GM23338 (cell line): Measurements from ENCODE around the gene SF3A1. TPM values are rescaled to one million over a fixed set of nuclear protein-coding genes. Genes with fewer than 3 reads are reported as not detected.

Experiments used
- ATAC-seq: fragments of 200-7000 bp; cut with Tn5 transposase; 3 replicates; pipeline ENCODE4 v1.9.1; 2020
- DNase-seq: peaks from one replicate; pipeline ENCODE4 v3.0.0-alpha.2; 2015; ENCODE audit warnings: low spot score
- H2AFZ ChIP-seq: fragments of 200-600 bp; sonication (generic); 2 replicates; pipeline ENCODE4 v1.8.0; 2016; ENCODE audit warnings: antibody characterized with exemption, mild to moderate bottlenecking, moderate library complexity
- H3F3A ChIP-seq: fragments of 200-600 bp; sonication (generic); replicated peaks from 2 replicates; pipeline ENCODE4 v1.8.0; 2017; ENCODE audit warnings: antibody characterized with exemption, mixed run types, low read depth
- H3K27ac ChIP-seq: fragments of 200-600 bp; sonication (generic); 2 replicates; pipeline ENCODE4 v1.6.1; 2016; ENCODE audit warnings: low read depth
- H3K27me3 ChIP-seq: fragments of 200-600 bp; sonication (generic); 2 replicates; pipeline ENCODE4 v1.8.0; 2016; ENCODE audit warnings: mild to moderate bottlenecking, mixed run types, moderate library complexity; ENCODE audit not compliant: insufficient read depth
- H3K36me3 ChIP-seq: fragments of 200-600 bp; sonication (generic); 2 replicates; pipeline ENCODE4 v1.8.0; 2016; ENCODE audit warnings: mild to moderate bottlenecking; ENCODE audit not compliant: insufficient read depth
- H3K4me1 ChIP-seq: fragments of 200-600 bp; sonication (generic); 2 replicates; pipeline ENCODE4 v1.8.0; 2016; ENCODE audit warnings: mild to moderate bottlenecking, moderate library complexity; ENCODE audit not compliant: insufficient read depth
- H3K4me2 ChIP-seq: fragments of 200-600 bp; sonication (generic); 2 replicates; pipeline ENCODE4 v1.7.1; 2017; ENCODE audit warnings: mixed run types
- H3K4me3 ChIP-seq: fragments of 200-600 bp; sonication (generic); 2 replicates; pipeline ENCODE4 v1.6.1; 2016; ENCODE audit warnings: mixed run types
- H3K79me2 ChIP-seq: fragments of 200-600 bp; sonication (generic); replicated peaks from 2 replicates; pipeline ENCODE4 v1.8.0; 2017; ENCODE audit warnings: mild to moderate bottlenecking; ENCODE audit not compliant: insufficient read depth
- H3K9me2 ChIP-seq: fragments of 200-600 bp; sonication (generic); 2 replicates; pipeline ENCODE4 v1.8.0; 2017; ENCODE audit not compliant: insufficient read depth
- H4K20me1 ChIP-seq: fragments of 200-600 bp; sonication (generic); replicated peaks from 2 replicates; pipeline ENCODE4 v1.8.0; 2017; ENCODE audit warnings: mild to moderate bottlenecking; ENCODE audit not compliant: insufficient read depth
- H3K27ac Mint-ChIP-seq: 2 replicates; pipeline ENCODE4 v1.8.0; 2020; ENCODE audit warnings: inconsistent platforms, mild to moderate bottlenecking, moderate library complexity, mixed read lengths
- H3K27me3 Mint-ChIP-seq: 3 replicates; pipeline ENCODE4 v1.8.0; 2022; ENCODE audit warnings: low read depth, mild to moderate bottlenecking, moderate library complexity, mixed read lengths, inconsistent platforms; ENCODE audit not compliant: insufficient read depth, poor library complexity
- H3K36me3 Mint-ChIP-seq: 3 replicates; pipeline ENCODE4 v1.8.0; 2021; ENCODE audit warnings: low read depth, mild to moderate bottlenecking, inconsistent platforms, moderate library complexity, mixed read lengths
- H3K4me1 Mint-ChIP-seq: 3 replicates; pipeline ENCODE4 v1.8.0; 2020; ENCODE audit warnings: mild to moderate bottlenecking, inconsistent platforms, mixed read lengths
- H3K4me3 Mint-ChIP-seq: 3 replicates; pipeline ENCODE4 v1.8.0; 2021; ENCODE audit warnings: moderate library complexity, mild to moderate bottlenecking, inconsistent platforms, mixed read lengths
- H3K9me3 Mint-ChIP-seq: 3 replicates; pipeline ENCODE4 v1.8.0; 2020; ENCODE audit warnings: moderate library complexity, mild to moderate bottlenecking, inconsistent platforms, mixed read lengths
- CREB1 ChIP-seq: fragments of 250-450 bp; sonication (Bioruptor Pico); IDR thresholded peaks from 2 replicates; pipeline ENCODE4 v1.5.0; 2020; ENCODE audit warnings: low read depth, mild to moderate bottlenecking, moderate library complexity
- EZH2 ChIP-seq: fragments of 200-600 bp; sonication (generic); IDR thresholded peaks from one replicate; pipeline ENCODE4 v1.8.0; 2017; ENCODE audit warnings: antibody characterized with exemption, mild to moderate bottlenecking, low read depth; ENCODE audit not compliant: unreplicated experiment
- EZH2phosphoT487 ChIP-seq: fragments of 200-600 bp; sonication (generic); IDR thresholded peaks from one replicate; pipeline ENCODE4 v1.8.1; 2018; ENCODE audit warnings: antibody characterized with exemption; ENCODE audit not compliant: unreplicated experiment
- JUNB ChIP-seq: IDR thresholded peaks from one replicate; pipeline ENCODE4 v1.6.1; 2016; ENCODE audit warnings: antibody characterized with exemption; ENCODE audit not compliant: unreplicated experiment
- NANOG ChIP-seq: IDR thresholded peaks from 2 replicates; pipeline ENCODE4 v1.6.1; 2016; ENCODE audit warnings: antibody characterized with exemption, borderline replicate concordance
- POLR2AphosphoS5 ChIP-seq: IDR thresholded peaks from 2 replicates; pipeline ENCODE4 v1.6.1; 2016; ENCODE audit warnings: antibody characterized with exemption, low read depth
- ZNF114 ChIP-seq: fragments of 250-450 bp; sonication (Bioruptor Pico); IDR thresholded peaks from 2 replicates; pipeline ENCODE4 v1.5.0; 2020; ENCODE audit warnings: mild to moderate bottlenecking, moderate library complexity
- ZNF331 ChIP-seq: fragments of 250-450 bp; sonication (Bioruptor Pico); IDR thresholded peaks from 2 replicates; pipeline ENCODE4 v1.5.0; 2020; ENCODE audit warnings: low read depth, mild to moderate bottlenecking, moderate library complexity
- polyA plus RNA-seq: library from polyadenylated mRNA; unstranded; fragments of >200 nt; fragmentation: Nextera tagmentation; extraction: Ambion mirVana; gene quantifications from 2 replicates; pipeline ENCODE4 v1.2.1, GENCODE V29; 2016
- total RNA-seq: library from RNA; depleted of rRNA; stranded (reverse); fragments of >200 nt; shearing (Covaris generic); gene quantifications from 2 replicates; pipeline ENCODE4 v1.2.3, GENCODE V29; 2014
- TF ChIP-seq, protein P1 (sequence below): IDR thresholded peaks from one replicate; pipeline ENCODE4 v1.6.1; 2018; ENCODE audit warnings: antibody characterized with exemption; ENCODE audit not compliant: unreplicated experiment
- TF ChIP-seq, protein P2 (sequence below): IDR thresholded peaks from 2 replicates; pipeline ENCODE4 v1.6.1; 2016; ENCODE audit warnings: antibody characterized with exemption

Gene SF3A1
- total and polyA plus RNA-seq, 2 experiments from 2014 or later = 107 to 108 TPM

DNA sequence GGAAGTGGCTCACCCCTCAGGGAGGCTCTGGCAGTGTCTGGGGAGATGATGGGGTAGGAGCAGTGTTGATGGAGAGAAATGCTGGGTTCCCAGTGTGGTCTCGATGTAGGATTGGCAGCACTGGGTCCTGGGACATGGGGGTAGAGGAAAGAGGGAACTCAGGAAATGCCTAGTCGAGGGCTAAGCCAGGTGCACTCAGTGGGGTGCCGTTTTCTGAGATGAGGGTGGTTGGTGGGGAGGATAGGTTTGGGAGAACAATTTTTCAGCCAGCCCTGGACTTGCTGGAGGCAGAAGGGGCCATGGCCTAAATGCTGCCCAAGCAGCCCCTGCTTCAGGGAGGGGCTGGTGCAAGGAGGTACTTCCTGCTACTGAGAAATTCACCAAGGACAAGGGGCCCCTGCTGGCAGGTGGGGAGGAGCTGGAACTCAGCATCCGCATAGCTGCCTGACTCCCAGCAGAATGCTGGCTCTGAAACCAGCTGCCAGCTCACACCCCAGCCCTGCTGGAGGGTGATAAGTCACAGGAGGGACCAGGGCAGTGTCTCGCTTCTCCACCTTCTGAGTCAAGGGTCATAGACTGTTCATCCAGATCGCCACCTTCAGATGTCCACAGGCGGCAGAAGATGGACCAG is 6.1 kb upstream of the SF3A1 start:
- H3K9me3 Mint-ChIP-seq = no peaks in the 10 kb centered on the region
- H3K27ac ChIP-seq = peak overlapping the region; percentile 72
- H3K4me3 Mint-ChIP-seq = peak overlapping the region; percentile 14; the same call in 1 of the 3 replicates
- peaks cover 6% of the 10 kb centered on the region; the same call in 1 of the 3 replicates for H3K36me3 Mint-ChIP-seq
- 0 out of 2 replicates have a peak, but pooled peaks cover 5% of the 10 kb centered on the region for H3K79me2 ChIP-seq
- peak overlapping the region; percentile 29; the same call in 1 of the 2 replicates for H2AFZ ChIP-seq
- H3K27me3 Mint-ChIP-seq = peaks cover 11% of the 10 kb centered on the region
- peaks cover 27% of the 10 kb centered on the region for H3K4me1 Mint-ChIP-seq
- peak overlapping the region; percentile 30; the same call in 1 of the 2 replicates for H3K4me3 ChIP-seq
- H3K9me2 ChIP-seq = no peaks in the 10 kb centered on the region
- peak overlapping the region; percentile 69 for H3K4me2 ChIP-seq
- no peaks in the 10 kb centered on the region for H3K36me3 ChIP-seq
- H3K4me1 ChIP-seq = peaks cover 23% of the 10 kb centered on the region
- DNase-seq = peak; percentile 81
- peak overlapping the region; percentile 23 for H3K27ac Mint-ChIP-seq
- H3F3A ChIP-seq = 0 out of 2 replicates have a peak, but pooled peaks cover 9% of the 10 kb centered on the region
- H3K27me3 ChIP-seq = no peaks in the 10 kb centered on the region
- no peaks in the 10 kb centered on the region for H4K20me1 ChIP-seq
- peak; percentile 90 for ATAC-seq
- TF ChIP-seq ZNF331 (CRISPR knock-in tag) = no peak
- TF ChIP-seq, protein P1, sequence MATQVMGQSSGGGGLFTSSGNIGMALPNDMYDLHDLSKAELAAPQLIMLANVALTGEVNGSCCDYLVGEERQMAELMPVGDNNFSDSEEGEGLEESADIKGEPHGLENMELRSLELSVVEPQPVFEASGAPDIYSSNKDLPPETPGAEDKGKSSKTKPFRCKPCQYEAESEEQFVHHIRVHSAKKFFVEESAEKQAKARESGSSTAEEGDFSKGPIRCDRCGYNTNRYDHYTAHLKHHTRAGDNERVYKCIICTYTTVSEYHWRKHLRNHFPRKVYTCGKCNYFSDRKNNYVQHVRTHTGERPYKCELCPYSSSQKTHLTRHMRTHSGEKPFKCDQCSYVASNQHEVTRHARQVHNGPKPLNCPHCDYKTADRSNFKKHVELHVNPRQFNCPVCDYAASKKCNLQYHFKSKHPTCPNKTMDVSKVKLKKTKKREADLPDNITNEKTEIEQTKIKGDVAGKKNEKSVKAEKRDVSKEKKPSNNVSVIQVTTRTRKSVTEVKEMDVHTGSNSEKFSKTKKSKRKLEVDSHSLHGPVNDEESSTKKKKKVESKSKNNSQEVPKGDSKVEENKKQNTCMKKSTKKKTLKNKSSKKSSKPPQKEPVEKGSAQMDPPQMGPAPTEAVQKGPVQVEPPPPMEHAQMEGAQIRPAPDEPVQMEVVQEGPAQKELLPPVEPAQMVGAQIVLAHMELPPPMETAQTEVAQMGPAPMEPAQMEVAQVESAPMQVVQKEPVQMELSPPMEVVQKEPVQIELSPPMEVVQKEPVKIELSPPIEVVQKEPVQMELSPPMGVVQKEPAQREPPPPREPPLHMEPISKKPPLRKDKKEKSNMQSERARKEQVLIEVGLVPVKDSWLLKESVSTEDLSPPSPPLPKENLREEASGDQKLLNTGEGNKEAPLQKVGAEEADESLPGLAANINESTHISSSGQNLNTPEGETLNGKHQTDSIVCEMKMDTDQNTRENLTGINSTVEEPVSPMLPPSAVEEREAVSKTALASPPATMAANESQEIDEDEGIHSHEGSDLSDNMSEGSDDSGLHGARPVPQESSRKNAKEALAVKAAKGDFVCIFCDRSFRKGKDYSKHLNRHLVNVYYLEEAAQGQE = no peak
- no peak for TF ChIP-seq EZH2phosphoT487
- no peak for TF ChIP-seq CREB1

DNA sequence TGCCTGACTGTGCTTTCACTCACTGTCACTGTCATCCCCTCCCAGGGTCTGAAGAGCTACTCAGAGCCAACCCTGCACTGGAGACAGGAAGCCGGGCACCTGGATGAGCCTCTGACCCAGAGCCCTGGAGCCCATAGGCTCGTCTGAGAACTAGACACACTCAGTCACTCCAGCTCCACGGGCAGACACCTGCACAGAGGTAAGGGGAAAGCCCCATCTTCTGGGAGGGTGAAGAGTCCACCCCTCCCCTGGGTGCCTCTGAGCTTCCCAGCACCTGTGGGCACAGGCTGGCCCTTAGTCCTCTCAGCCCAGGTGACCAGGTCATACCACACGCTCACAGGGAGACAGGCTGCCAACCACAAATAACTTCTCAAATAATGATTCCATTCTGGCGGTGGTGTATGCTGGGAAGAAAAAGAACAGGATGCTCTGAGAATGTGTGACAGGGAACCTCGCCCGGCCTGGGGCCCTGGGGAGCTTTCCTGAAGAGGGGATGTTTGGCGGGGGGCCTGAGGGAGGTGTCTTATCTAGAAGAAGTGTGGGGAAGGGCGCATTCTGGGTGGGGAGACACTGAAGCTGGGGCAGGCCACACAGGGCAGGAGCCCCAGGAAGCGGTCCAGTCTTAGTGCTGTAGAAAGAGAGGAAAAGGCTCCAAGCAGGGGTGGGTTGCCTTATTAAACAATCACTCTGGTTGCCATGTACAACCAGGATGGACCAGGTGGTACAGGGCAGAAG is 5.4 kb upstream of the SF3A1 start:
- Histone ChIP-seq H3K27ac (peak overlapping the region; percentile 72; the same call in 1 of the 2 replicates), H3K4me1 (peaks cover 23% of the 10 kb centered on the region), H3K9me2 (no peaks in the 10 kb centered on the region), H3K4me2 (peak overlapping the region; percentile 69; the same call in 1 of the 2 replicates), H3K27me3 (no peaks in the 10 kb centered on the region), H2AFZ (peak overlapping the region; percentile 29; the same call in 1 of the 2 replicates), H3K4me3 (0 out of 2 replicates have a peak overlapping the region, but pooled peaks have one; percentile 30), H3K79me2 (0 out of 2 replicates have a peak, but pooled peaks cover 5% of the 10 kb centered on the region), H3F3A (0 out of 2 replicates have a peak, but pooled peaks cover 12% of the 10 kb centered on the region), H3K36me3 (no peaks in the 10 kb centered on the region), H4K20me1 (no peaks in the 10 kb centered on the region)
- Mint-ChIP-seq H3K4me3 (peak overlapping the region; percentile 14; the same call in 1 of the 3 replicates), H3K27me3 (peaks cover 11% of the 10 kb centered on the region), H3K9me3 (no peaks in the 10 kb centered on the region), H3K27ac (peak overlapping the region; percentile 23), H3K4me1 (peaks cover 27% of the 10 kb centered on the region), H3K36me3 (peaks cover 6% of the 10 kb centered on the region; the same call in 1 of the 3 replicates)
- no peak for DNase-seq
- ATAC-seq = no peak
- TF ChIP-seq CREB1 = no peak
- no peak for TF ChIP-seq EZH2phosphoT487
- TF ChIP-seq ZNF114 (CRISPR knock-in tag) = no peak
- TF ChIP-seq JUNB = no peak
- TF ChIP-seq, protein P2, sequence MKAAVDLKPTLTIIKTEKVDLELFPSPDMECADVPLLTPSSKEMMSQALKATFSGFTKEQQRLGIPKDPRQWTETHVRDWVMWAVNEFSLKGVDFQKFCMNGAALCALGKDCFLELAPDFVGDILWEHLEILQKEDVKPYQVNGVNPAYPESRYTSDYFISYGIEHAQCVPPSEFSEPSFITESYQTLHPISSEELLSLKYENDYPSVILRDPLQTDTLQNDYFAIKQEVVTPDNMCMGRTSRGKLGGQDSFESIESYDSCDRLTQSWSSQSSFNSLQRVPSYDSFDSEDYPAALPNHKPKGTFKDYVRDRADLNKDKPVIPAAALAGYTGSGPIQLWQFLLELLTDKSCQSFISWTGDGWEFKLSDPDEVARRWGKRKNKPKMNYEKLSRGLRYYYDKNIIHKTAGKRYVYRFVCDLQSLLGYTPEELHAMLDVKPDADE = no peak
- no peak for TF ChIP-seq EZH2
- TF ChIP-seq NANOG = no peak
- TF ChIP-seq, protein P1 = no peak
- no peak for TF ChIP-seq POLR2AphosphoS5
